ENCODE data around the gene YPEL2.

The YPEL2 gene

GRCh38 chr17:59346341-59346740, 14.9 kb downstream of the YPEL2 start:
- TF ChIP-seq SIN3A (IDR thresholded peaks at IDR 0.05; ENCODE audit: borderline replicate concordance, insufficient read depth, low read length) (no peak), POLR2AphosphoS5 (IDR thresholded peaks at IDR 0.05; ENCODE audit: low read depth, low read length) (no peak), TAF1 (IDR thresholded peaks at IDR 0.05; ENCODE audit: borderline replicate concordance, insufficient read depth, low read length) (no peak), REST (IDR thresholded peaks at IDR 0.05; ENCODE audit: insufficient read depth in 1 of 2, low read depth in 2 of 2, low read length in 2 of 2) (no peak), FOXP2 (optimal IDR thresholded peaks at IDR 0.05; ENCODE audit: borderline replicate concordance, extremely low read depth, extremely low read length, insufficient read depth) (no peak)

GRCh38 chr17:59346876-59347407, 15.5 kb downstream of the YPEL2 start:
- TF ChIP-seq POLR2AphosphoS5 (IDR thresholded peaks at IDR 0.05; ENCODE audit: low read depth, low read length) (no peak), TAF1 (IDR thresholded peaks at IDR 0.05; ENCODE audit: borderline replicate concordance, insufficient read depth, low read length) (no peak), SIN3A (IDR thresholded peaks at IDR 0.05; ENCODE audit: borderline replicate concordance, insufficient read depth, low read length) (no peak), FOXP2 (optimal IDR thresholded peaks at IDR 0.05; ENCODE audit: borderline replicate concordance, extremely low read depth, extremely low read length, insufficient read depth) (no peak), REST (IDR thresholded peaks at IDR 0.05; ENCODE audit: insufficient read depth in 1 of 2, low read depth in 2 of 2, low read length in 2 of 2) (no peak)

GRCh38 chr17:59347975-59348391, 16.5 kb downstream of the YPEL2 start:
- TF ChIP-seq FOXP2 (optimal IDR thresholded peaks at IDR 0.05; ENCODE audit: borderline replicate concordance, extremely low read depth, extremely low read length, insufficient read depth) (no peak), REST (IDR thresholded peaks at IDR 0.05; ENCODE audit: insufficient read depth in 1 of 2, low read depth in 2 of 2, low read length in 2 of 2) (no peak), TAF1 (IDR thresholded peaks at IDR 0.05; ENCODE audit: borderline replicate concordance, insufficient read depth, low read length) (no peak), POLR2AphosphoS5 (IDR thresholded peaks at IDR 0.05; ENCODE audit: low read depth, low read length) (no peak), SIN3A (IDR thresholded peaks at IDR 0.05; ENCODE audit: borderline replicate concordance, insufficient read depth, low read length) (no peak)

- TF ChIP-seq POLR2AphosphoS5 (IDR thresholded peaks at IDR 0.05; ENCODE audit: low read depth, low read length) (no peak), SIN3A (IDR thresholded peaks at IDR 0.05; ENCODE audit: borderline replicate concordance, insufficient read depth, low read length) (no peak), TAF1 (IDR thresholded peaks at IDR 0.05; ENCODE audit: borderline replicate concordance, insufficient read depth, low read length) (no peak), REST (IDR thresholded peaks at IDR 0.05; ENCODE audit: insufficient read depth in 1 of 2, low read depth in 2 of 2, low read length in 2 of 2) (no peak), FOXP2 (optimal IDR thresholded peaks at IDR 0.05; ENCODE audit: borderline replicate concordance, extremely low read depth, extremely low read length, insufficient read depth) (no peak)
Observed at GRCh38 chr17:59349178-59349577, 17.7 kb downstream of the YPEL2 start.

Measured in PFSK-1 (cell line).